HepG2 (cell line): Measurements from ENCODE around the gene HECTD4. TPM values are rescaled to one million over a fixed set of nuclear protein-coding genes. Genes with fewer than 3 reads are reported as not detected.

ENCODE experiments used
- BCL6 ChIP-seq: IDR thresholded peaks from 2 replicates; pipeline ENCODE4 v1.6.1; 2016; ENCODE audit warnings: missing genetic modification reagents, missing compliant biosample characterization
- GATAD1 ChIP-seq: IDR thresholded peaks from 2 replicates; pipeline ENCODE4 v1.6.1; 2016; ENCODE audit warnings: missing genetic modification reagents, missing compliant biosample characterization
- MAFK ChIP-seq, 2 experiments: IDR thresholded peaks in 1 of 2; conservative IDR thresholded peaks in 1 of 2; 2 replicates each; pipeline ENCODE4 v1.6.1; 2011; ENCODE audit warnings: improper control_type of control experiment in 2 of 2, low read length in 2 of 2
- RXRB ChIP-seq: IDR thresholded peaks from 2 replicates; pipeline ENCODE4 v1.6.1; 2016; ENCODE audit warnings: borderline replicate concordance, missing genetic modification reagents, missing compliant biosample characterization
- SALL2 ChIP-seq: sonication (generic); formaldehyde crosslinking; IDR thresholded peaks from 2 replicates; pipeline ENCODE4 v1.8.1; 2023; ENCODE audit warnings: mild to moderate bottlenecking, missing genetic modification reagents, inconsistent platforms
- SOX5 ChIP-seq: IDR thresholded peaks from 2 replicates; pipeline ENCODE4 v1.6.1; 2016; ENCODE audit warnings: borderline replicate concordance
- TEAD2 ChIP-seq: sonication (generic); formaldehyde crosslinking; IDR thresholded peaks from 2 replicates; pipeline ENCODE4 v1.9.0; 2021; ENCODE audit warnings: missing genetic modification reagents
- ZNF326 ChIP-seq: sonication (generic); formaldehyde crosslinking; IDR thresholded peaks from 2 replicates; pipeline ENCODE4 v1.4.0; 2020; ENCODE audit warnings: missing genetic modification reagents, borderline replicate concordance
- ZNF547 ChIP-seq: sonication (generic); formaldehyde crosslinking; IDR thresholded peaks from 2 replicates; pipeline ENCODE4 v1.5.1; 2020; ENCODE audit warnings: mild to moderate bottlenecking, missing genetic modification reagents
- ZNF703 ChIP-seq: sonication (generic); formaldehyde crosslinking; IDR thresholded peaks from 2 replicates; pipeline ENCODE4 v1.5.1; 2020; ENCODE audit warnings: missing genetic modification reagents, mild to moderate bottlenecking, moderate library complexity, borderline replicate concordance
- ZNF749 ChIP-seq: sonication (generic); formaldehyde crosslinking; IDR thresholded peaks from 2 replicates; pipeline ENCODE4 v1.8.0; 2022; ENCODE audit warnings: mild to moderate bottlenecking, missing genetic modification reagents, moderate library complexity, borderline replicate concordance
- polyA plus RNA-seq, 8 experiments: library from polyadenylated mRNA; depleted of rRNA in 3 of 8; stranded (reverse) in 7 of 8; unstranded in 1 of 8; fragments of >200 nt; fragmentation: Illumina TruSeq in 4 of 8; extraction: Trizol in 4 of 8; gene quantifications; 2 replicates each; pipeline versions ENCODE4 v1.2.1 to v1.2.3, GENCODE V29; 2011 to 2016; ENCODE audit warnings: low read depth in 4 of 8, missing spikeins in 1 of 8, mixed read lengths in 1 of 8; ENCODE audit not compliant: insufficient read depth in 1 of 8
- total RNA-seq, 5 experiments: library from RNA; depleted of rRNA; stranded (reverse); fragments of >200 nt; fragmentation: Illumina TruSeq; extraction: Trizol; gene quantifications; 2 replicates each; pipeline ENCODE4 v1.2.3, GENCODE V29; 2016; ENCODE audit warnings: low read depth in 1 of 5
- TF ChIP-seq, protein P1 (sequence below): sonication (generic); formaldehyde crosslinking; IDR thresholded peaks from 2 replicates; pipeline ENCODE4 v1.4.0; 2020; ENCODE audit warnings: low read depth, missing genetic modification reagents
- TF ChIP-seq, protein P2 (sequence below): sonication (generic); formaldehyde crosslinking; IDR thresholded peaks from 2 replicates; pipeline ENCODE4 v1.4.0; 2020; ENCODE audit warnings: missing genetic modification reagents
- TF ChIP-seq, protein P3 (sequence below): sonication (generic); formaldehyde crosslinking; IDR thresholded peaks from 2 replicates; pipeline ENCODE4 v1.8.0; 2022; ENCODE audit warnings: missing genetic modification reagents, mild to moderate bottlenecking, moderate library complexity, borderline replicate concordance
- TF ChIP-seq, protein P4 (sequence below): sonication (generic); formaldehyde crosslinking; IDR thresholded peaks from 2 replicates; pipeline ENCODE4 v1.4.0; 2020; ENCODE audit warnings: missing genetic modification reagents
- TF ChIP-seq, protein P5 (sequence below): sonication (generic); formaldehyde crosslinking; IDR thresholded peaks from 2 replicates; pipeline ENCODE4 v1.4.0; 2020; ENCODE audit warnings: missing genetic modification reagents

Gene HECTD4
- total and polyA plus RNA-seq, 2 of the 13 experiments (the other 11 are each of a cell fraction or from before 2014, with no cell fraction given), result 9.0 to 11.4 TPM

DNA sequence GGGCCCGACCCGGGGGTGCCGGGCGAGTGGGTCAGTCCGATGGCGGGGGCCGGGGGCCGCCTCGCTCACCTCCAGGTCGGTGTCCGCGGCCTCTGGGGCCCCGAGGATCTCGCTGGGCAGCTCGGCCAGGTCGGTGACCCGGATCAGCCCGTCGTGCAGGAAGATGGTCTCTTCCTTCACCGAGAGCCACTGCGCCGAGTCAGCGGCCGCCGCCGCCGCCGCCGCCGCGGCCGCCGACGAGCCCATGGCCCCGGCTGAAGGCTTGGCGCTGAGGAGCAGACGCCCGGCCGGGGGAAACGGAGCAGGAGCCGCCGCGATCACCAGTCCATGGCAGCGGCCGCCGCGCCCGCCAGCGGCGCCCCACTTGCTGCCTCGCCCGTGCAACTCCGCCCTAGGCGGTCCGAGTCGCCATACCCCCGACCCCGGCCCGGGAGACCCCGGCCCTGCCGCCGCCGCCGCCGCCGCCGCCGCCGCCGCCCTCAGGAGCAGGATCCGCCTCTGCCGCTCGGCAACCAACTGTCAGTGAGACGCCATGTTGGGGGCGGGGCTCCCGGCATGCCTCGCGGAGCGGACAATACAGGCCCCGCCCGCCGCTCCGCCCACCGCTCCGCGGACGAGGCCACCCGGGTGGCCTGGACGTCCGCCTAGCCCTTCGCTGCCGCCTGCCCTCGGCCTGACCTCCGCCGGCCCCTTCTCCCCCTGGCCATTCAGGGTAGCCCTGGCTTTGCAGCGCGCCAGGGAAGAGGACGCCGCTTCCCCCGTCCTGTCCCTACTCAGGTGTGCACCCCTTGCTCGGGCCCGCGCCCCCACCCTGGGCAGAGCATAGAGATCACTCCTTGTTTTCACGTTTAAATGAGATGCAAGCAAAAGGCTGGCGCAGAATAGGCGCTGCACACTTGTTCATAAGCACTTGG is at the start of gene HECTD4 (continued):
- TF ChIP-seq, protein P1, sequence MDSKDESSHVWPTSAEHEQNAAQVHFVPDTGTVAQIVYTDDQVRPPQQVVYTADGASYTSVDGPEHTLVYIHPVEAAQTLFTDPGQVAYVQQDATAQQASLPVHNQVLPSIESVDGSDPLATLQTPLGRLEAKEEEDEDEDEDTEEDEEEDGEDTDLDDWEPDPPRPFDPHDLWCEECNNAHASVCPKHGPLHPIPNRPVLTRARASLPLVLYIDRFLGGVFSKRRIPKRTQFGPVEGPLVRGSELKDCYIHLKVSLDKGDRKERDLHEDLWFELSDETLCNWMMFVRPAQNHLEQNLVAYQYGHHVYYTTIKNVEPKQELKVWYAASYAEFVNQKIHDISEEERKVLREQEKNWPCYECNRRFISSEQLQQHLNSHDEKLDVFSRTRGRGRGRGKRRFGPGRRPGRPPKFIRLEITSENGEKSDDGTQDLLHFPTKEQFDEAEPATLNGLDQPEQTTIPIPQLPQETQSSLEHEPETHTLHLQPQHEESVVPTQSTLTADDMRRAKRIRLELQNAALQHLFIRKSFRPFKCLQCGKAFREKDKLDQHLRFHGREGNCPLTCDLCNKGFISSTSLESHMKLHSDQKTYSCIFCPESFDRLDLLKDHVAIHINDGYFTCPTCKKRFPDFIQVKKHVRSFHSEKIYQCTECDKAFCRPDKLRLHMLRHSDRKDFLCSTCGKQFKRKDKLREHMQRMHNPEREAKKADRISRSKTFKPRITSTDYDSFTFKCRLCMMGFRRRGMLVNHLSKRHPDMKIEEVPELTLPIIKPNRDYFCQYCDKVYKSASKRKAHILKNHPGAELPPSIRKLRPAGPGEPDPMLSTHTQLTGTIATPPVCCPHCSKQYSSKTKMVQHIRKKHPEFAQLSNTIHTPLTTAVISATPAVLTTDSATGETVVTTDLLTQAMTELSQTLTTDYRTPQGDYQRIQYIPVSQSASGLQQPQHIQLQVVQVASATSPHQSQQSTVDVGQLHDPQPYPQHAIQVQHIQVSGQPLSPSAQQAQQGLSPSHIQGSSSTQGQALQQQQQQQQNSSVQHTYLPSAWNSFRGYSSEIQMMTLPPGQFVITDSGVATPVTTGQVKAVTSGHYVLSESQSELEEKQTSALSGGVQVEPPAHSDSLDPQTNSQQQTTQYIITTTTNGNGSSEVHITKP (CRISPR knock-in tag), result peak; percentile 79
- peak; percentile 81 for TF ChIP-seq GATAD1 (CRISPR knock-in tag)
- TF ChIP-seq, protein P2, sequence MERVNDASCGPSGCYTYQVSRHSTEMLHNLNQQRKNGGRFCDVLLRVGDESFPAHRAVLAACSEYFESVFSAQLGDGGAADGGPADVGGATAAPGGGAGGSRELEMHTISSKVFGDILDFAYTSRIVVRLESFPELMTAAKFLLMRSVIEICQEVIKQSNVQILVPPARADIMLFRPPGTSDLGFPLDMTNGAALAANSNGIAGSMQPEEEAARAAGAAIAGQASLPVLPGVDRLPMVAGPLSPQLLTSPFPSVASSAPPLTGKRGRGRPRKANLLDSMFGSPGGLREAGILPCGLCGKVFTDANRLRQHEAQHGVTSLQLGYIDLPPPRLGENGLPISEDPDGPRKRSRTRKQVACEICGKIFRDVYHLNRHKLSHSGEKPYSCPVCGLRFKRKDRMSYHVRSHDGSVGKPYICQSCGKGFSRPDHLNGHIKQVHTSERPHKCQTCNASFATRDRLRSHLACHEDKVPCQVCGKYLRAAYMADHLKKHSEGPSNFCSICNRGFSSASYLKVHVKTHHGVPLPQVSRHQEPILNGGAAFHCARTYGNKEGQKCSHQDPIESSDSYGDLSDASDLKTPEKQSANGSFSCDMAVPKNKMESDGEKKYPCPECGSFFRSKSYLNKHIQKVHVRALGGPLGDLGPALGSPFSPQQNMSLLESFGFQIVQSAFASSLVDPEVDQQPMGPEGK, result peak; percentile 67
- no peak for TF ChIP-seq ZNF703
- peak; percentile 9; the same call in 1 of the 2 replicates for TF ChIP-seq BCL6 (CRISPR knock-in tag)
- TF ChIP-seq ZNF749 (CRISPR knock-in tag), result no peak; the same call in 1 of the 2 replicates
- TF ChIP-seq RXRB, result peak; percentile 63; the same call in 1 of the 2 replicates
- no peak for TF ChIP-seq ZNF547
- peak; percentile 70; the same call in 1 of the 2 replicates for TF ChIP-seq SALL2 (CRISPR knock-in tag)
- TF ChIP-seq SOX5 (CRISPR knock-in tag), result peak; percentile 38; the same call in 1 of the 2 replicates
- TF ChIP-seq MAFK (conservative IDR thresholded peaks at IDR 0.05 in 1 of 2, IDR thresholded peaks at IDR 0.05 in 1 of 2; ENCODE audit: low read length in 2 of 2), result no peak
- TF ChIP-seq, protein P3, sequence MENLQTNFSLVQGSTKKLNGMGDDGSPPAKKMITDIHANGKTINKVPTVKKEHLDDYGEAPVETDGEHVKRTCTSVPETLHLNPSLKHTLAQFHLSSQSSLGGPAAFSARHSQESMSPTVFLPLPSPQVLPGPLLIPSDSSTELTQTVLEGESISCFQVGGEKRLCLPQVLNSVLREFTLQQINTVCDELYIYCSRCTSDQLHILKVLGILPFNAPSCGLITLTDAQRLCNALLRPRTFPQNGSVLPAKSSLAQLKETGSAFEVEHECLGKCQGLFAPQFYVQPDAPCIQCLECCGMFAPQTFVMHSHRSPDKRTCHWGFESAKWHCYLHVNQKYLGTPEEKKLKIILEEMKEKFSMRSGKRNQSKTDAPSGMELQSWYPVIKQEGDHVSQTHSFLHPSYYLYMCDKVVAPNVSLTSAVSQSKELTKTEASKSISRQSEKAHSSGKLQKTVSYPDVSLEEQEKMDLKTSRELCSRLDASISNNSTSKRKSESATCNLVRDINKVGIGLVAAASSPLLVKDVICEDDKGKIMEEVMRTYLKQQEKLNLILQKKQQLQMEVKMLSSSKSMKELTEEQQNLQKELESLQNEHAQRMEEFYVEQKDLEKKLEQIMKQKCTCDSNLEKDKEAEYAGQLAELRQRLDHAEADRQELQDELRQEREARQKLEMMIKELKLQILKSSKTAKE (CRISPR knock-in tag), result peak; percentile 69; the same call in 1 of the 2 replicates
- TF ChIP-seq, protein P4, sequence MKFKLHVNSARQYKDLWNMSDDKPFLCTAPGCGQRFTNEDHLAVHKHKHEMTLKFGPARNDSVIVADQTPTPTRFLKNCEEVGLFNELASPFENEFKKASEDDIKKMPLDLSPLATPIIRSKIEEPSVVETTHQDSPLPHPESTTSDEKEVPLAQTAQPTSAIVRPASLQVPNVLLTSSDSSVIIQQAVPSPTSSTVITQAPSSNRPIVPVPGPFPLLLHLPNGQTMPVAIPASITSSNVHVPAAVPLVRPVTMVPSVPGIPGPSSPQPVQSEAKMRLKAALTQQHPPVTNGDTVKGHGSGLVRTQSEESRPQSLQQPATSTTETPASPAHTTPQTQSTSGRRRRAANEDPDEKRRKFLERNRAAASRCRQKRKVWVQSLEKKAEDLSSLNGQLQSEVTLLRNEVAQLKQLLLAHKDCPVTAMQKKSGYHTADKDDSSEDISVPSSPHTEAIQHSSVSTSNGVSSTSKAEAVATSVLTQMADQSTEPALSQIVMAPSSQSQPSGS (CRISPR knock-in tag), result 0 out of 2 replicates have a peak, but pooled peaks have one; percentile 44
- TF ChIP-seq, protein P5, sequence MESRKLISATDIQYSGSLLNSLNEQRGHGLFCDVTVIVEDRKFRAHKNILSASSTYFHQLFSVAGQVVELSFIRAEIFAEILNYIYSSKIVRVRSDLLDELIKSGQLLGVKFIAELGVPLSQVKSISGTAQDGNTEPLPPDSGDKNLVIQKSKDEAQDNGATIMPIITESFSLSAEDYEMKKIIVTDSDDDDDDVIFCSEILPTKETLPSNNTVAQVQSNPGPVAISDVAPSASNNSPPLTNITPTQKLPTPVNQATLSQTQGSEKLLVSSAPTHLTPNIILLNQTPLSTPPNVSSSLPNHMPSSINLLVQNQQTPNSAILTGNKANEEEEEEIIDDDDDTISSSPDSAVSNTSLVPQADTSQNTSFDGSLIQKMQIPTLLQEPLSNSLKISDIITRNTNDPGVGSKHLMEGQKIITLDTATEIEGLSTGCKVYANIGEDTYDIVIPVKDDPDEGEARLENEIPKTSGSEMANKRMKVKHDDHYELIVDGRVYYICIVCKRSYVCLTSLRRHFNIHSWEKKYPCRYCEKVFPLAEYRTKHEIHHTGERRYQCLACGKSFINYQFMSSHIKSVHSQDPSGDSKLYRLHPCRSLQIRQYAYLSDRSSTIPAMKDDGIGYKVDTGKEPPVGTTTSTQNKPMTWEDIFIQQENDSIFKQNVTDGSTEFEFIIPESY (CRISPR knock-in tag), result no peak
- TF ChIP-seq TEAD2 (CRISPR knock-in tag), result no peak
- no peak for TF ChIP-seq ZNF326 (CRISPR knock-in tag)
